Measurements from ENCODE around the gene COX6B2. TPM values are rescaled to one million over a fixed set of nuclear protein-coding genes. Genes with fewer than 3 reads are reported as not detected.

COX6B2 gene
- total RNA-seq, 1 experiment from 2014 or later, result 5.6 TPM

DNA sequence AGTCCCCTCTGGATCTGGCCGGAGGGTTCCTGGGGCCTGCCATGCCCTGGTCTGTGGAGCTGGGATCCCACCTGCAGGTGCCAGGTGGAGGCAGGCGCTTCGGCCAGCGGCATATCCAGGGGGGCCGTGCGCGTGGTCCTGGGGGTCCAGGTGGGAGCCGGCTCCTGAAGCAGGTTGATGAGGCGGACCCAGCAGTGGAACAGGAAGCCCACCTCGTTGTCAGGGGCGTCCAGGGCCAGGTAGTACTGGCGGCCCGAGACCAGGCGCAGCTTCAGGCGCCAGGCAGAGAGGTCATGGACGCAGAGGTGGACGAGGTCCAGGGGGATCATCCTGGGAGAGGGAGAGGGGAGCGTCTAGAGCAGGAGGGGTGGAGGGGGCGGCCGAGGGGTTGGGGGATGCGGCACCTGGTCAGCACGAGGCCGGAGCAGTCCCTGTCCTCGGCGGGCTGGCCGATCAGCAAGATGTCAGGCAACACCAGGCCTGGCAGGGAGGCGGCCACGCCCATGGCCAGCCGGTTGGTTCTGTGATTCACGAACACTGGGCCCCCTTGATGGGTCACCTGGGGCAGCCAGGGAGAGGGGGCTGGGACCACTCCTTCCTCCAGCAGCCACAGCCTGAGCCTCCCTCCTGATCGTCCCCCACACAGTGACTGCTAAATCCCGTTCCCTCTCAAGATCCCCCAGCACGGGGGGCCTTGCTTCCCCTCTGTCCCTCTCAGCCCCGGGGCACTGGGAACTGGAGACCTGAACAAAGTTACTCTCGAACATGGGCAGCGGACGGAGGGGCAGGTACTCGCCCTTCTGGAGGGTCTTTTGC, 7.9 kb upstream of the COX6B2 start:
- DNase-seq (ENCODE audit: low read depth, low spot score), result no peak
- in situ Hi-C loops (cut with HindIII; ENCODE audit: low pct_unique_long_range_greater_than_20kb, low sequenced_read_pairs) (no loop called here), intact Hi-C loops (cut with micrococcal nuclease; ENCODE audit: unreplicated experiment) (no loop called here)
- Histone ChIP-seq H3K9me3 (ENCODE audit: control insufficient read depth, insufficient read depth, low read depth, low read length) (no peaks in the 10 kb centered on the region), H3K4me1 (ENCODE audit: control insufficient read depth, insufficient read depth, low read length) (peaks cover 5% of the 10 kb centered on the region; the same call in 1 of the 2 replicates), H3K27me3 (ENCODE audit: control insufficient read depth, insufficient read depth, low read length) (no peaks in the 10 kb centered on the region), H3K36me3 (ENCODE audit: control insufficient read depth, insufficient read depth, low read length) (no peaks in the 10 kb centered on the region), H3K27ac (ENCODE audit: low read length) (no peak overlapping the region), H3K4me3 (ENCODE audit: low read depth in 2 of 2, low read length in 2 of 2) (no peak overlapping the region)
- CTCF ChIA-PET, result no interaction called here
- POLR2A ChIA-PET, result no interaction called here
- no TSS peak for BruUV-seq (replicated peaks)
- no peak for ATAC-seq
- TF ChIP-seq TCF7L2 (IDR thresholded peaks at IDR 0.05; ENCODE audit: low read depth, low read length) (no peak), CTCF (IDR thresholded peaks at IDR 0.05) (no peak), REST (IDR thresholded peaks at IDR 0.05; ENCODE audit: insufficient read depth in 1 of 2, low read depth in 2 of 2, low read length in 1 of 2) (no peak), POLR2AphosphoS5 (IDR thresholded peaks at IDR 0.05; ENCODE audit: low read depth, low read length) (no peak), SIN3A (IDR thresholded peaks at IDR 0.05; ENCODE audit: borderline replicate concordance, insufficient read depth, low read depth, low read length) (no peak)

GRCh38 chr19:55360902-55361301, 6.4 kb upstream of the COX6B2 start:
- no peak for DNase-seq (ENCODE audit: low read depth, low spot score)
- 0 out of 2 replicates have a peak, but pooled peaks have one; percentile 5 for ATAC-seq
- CTCF ChIA-PET, result interaction anchor here (0.6 kb wide), 1 partner anchor 13 kb away, joined by 6 read pairs; no protein-coding TSS in a partner anchor
- intact Hi-C loops (cut with micrococcal nuclease; ENCODE audit: unreplicated experiment), result no loop called here
- Histone ChIP-seq H3K36me3 (ENCODE audit: control insufficient read depth, insufficient read depth, low read length) (no peaks in the 10 kb centered on the region), H3K9me3 (ENCODE audit: control insufficient read depth, insufficient read depth, low read depth, low read length) (no peaks in the 10 kb centered on the region), H3K4me1 (ENCODE audit: control insufficient read depth, insufficient read depth, low read length) (peaks cover 5% of the 10 kb centered on the region; the same call in 1 of the 2 replicates), H3K4me3 (ENCODE audit: low read depth in 2 of 2, low read length in 2 of 2) (no peak overlapping the region), H3K27ac (ENCODE audit: low read length) (no peak overlapping the region), H3K27me3 (ENCODE audit: control insufficient read depth, insufficient read depth, low read length) (no peaks in the 10 kb centered on the region)
- in situ Hi-C loops (cut with HindIII; ENCODE audit: low pct_unique_long_range_greater_than_20kb, low sequenced_read_pairs), result no loop called here
- TF ChIP-seq TCF7L2 (IDR thresholded peaks at IDR 0.05; ENCODE audit: low read depth, low read length), result no peak
- no peak for TF ChIP-seq SIN3A (IDR thresholded peaks at IDR 0.05; ENCODE audit: borderline replicate concordance, insufficient read depth, low read depth, low read length)
- TF ChIP-seq CTCF (IDR thresholded peaks at IDR 0.05), result no peak
- no peak for TF ChIP-seq REST (IDR thresholded peaks at IDR 0.05; ENCODE audit: insufficient read depth in 1 of 2, low read depth in 2 of 2, low read length in 1 of 2)
- no peak for TF ChIP-seq POLR2AphosphoS5 (IDR thresholded peaks at IDR 0.05; ENCODE audit: low read depth, low read length)
- POLR2A ChIA-PET, result no interaction called here
- BruUV-seq (replicated peaks), result no TSS peak

Data from Panc1 (cell line).